ENCODE data around the gene C11orf21.
"Not testable (repeated sequence)": the region's sequence is repeated elsewhere in the genome, so short reads cannot be mapped to it uniquely, and the experiment has no call there.

The C11orf21 gene

DNA sequence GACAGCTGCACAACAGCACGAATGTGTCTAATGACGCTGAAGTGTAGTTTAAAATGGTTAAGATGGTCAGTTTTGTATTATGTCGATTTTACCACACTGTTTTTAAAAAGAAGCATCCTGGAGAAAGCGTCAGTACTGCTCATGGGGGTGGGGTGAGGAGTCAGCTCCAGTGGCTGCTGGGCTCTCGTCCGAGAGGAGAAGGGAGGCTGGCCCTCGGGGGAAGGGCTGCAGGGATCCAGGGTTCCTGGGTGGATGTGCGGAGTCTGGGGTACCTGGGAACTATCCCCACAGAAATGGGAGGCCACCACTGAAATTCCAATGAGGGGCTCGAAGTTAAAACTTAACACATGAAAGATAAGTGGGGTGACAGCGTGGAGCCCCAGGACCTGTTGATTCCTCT lies 11.9 kb downstream of the C11orf21 start:
- H3K4me1 ChIP-seq (ENCODE audit: control insufficient read depth in 1 of 2, insufficient read depth in 2 of 2, low read length in 2 of 2): no peaks in the 10 kb centered on the region

DNA sequence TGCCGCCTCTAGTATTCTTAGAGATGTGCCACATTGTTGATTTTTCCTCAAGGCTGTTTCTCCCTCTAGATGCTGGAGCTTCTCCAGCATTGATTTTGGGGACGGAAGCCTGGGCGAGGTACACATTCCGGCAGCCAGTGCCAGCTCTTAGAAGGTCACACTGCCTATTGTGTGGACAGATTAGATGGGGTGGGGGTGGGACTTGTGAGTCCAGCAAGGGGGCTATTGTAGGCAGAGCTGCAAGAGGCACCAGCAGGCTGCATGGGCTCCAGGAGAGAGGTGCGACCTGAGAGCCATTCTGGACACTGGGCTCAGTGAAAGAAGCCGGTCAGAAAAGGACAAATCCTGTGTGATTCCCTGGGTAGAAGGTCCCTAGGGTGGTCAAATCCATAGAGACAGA lies 12.4 kb downstream of the C11orf21 start:
- H3K4me3 ChIP-seq (ENCODE audit: low read depth in 1 of 2, low read length in 2 of 2): no peak overlapping the region
- no peaks in the 10 kb centered on the region for H3K4me1 ChIP-seq (ENCODE audit: control insufficient read depth in 1 of 2, insufficient read depth in 2 of 2, low read length in 2 of 2)
- H3K27ac ChIP-seq (ENCODE audit: low read length): no peak overlapping the region
- no peaks in the 10 kb centered on the region for H3K36me3 ChIP-seq (ENCODE audit: control insufficient read depth in 1 of 2, insufficient read depth in 2 of 2, low read length in 2 of 2)
- no peaks in the 10 kb centered on the region for H3K27me3 ChIP-seq (ENCODE audit: low read depth, low read length)
- H3K9me3 ChIP-seq (ENCODE audit: control insufficient read depth in 1 of 2, low read length in 2 of 2): no peaks in the 10 kb centered on the region

More for the DNA sequence above, 11.9 kb downstream of the C11orf21 start:
- Histone ChIP-seq H3K27me3 (ENCODE audit: low read depth, low read length) (no peaks in the 10 kb centered on the region), H3K9me3 (ENCODE audit: control insufficient read depth in 1 of 2, low read length in 2 of 2) (no peaks in the 10 kb centered on the region), H3K27ac (ENCODE audit: low read length) (no peak overlapping the region), H3K4me3 (ENCODE audit: low read depth in 1 of 2, low read length in 2 of 2) (no peak overlapping the region), H3K36me3 (ENCODE audit: control insufficient read depth in 1 of 2, insufficient read depth in 2 of 2, low read length in 2 of 2) (no peaks in the 10 kb centered on the region)

DNA sequence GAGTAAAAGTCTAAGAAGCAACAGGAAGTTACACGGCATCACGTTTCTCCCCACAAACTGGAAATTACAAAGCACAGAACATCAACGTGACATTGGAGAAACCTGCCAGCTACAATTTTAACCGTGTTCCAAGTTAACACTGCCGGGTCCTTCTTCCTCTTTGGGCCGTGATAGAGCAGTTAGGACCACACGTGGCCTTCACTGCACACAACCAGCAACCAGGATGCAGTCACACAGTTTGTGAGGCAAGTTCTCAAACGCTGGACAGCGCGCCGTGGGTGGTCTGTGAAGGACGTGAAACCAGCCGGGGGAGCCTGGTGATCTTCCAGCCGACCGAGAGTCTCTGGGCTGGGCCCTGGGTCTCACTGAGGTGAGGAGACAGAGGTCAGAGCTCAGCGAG lies 14.6 kb downstream of the C11orf21 start:
- H3K36me3 ChIP-seq (ENCODE audit: control insufficient read depth in 1 of 2, insufficient read depth in 2 of 2, low read length in 2 of 2): no peaks in the 10 kb centered on the region
- H3K27me3 ChIP-seq (ENCODE audit: low read depth, low read length): no peaks in the 10 kb centered on the region
- no peaks in the 10 kb centered on the region for H3K4me1 ChIP-seq (ENCODE audit: control insufficient read depth in 1 of 2, insufficient read depth in 2 of 2, low read length in 2 of 2)
- peaks cover 0 to 6% of the 10 kb centered on the region in 2 donors for H3K9me3 ChIP-seq (ENCODE audit: control insufficient read depth in 1 of 2, low read length in 2 of 2)
- H3K27ac ChIP-seq (ENCODE audit: low read length): no peak overlapping the region
- no peak overlapping the region for H3K4me3 ChIP-seq (ENCODE audit: low read depth in 1 of 2, low read length in 2 of 2)

DNA sequence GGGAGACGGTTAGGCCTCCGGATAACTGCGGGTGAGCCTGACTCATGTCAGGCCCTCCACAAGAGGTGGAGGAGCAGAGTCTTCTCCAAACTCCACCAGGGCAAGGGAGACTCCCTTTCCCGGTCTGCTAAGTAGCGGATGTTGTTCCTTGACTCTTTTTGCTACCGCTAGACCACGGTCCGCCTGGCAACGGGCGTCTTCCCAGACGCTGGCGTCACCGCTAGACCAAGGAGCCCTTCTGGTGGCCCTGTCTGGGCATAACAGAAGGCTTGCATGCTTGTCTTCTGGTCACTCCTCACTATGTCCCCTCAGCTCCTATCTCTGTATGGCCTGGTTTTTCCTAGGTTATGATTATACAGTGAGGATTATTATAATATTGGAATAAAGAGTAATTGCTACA lies 15.4 kb downstream of the C11orf21 start:
- not testable (repeated sequence) for H3K9me3 ChIP-seq (ENCODE audit: control insufficient read depth in 1 of 2, low read length in 2 of 2); H3K27ac ChIP-seq (ENCODE audit: low read length); H3K36me3 ChIP-seq (ENCODE audit: control insufficient read depth in 1 of 2, insufficient read depth in 2 of 2, low read length in 2 of 2); H3K4me3 ChIP-seq (ENCODE audit: low read depth in 1 of 2, low read length in 2 of 2); H3K27me3 ChIP-seq (ENCODE audit: low read depth, low read length); H3K4me1 ChIP-seq (ENCODE audit: control insufficient read depth in 1 of 2, insufficient read depth in 2 of 2, low read length in 2 of 2)

DNA sequence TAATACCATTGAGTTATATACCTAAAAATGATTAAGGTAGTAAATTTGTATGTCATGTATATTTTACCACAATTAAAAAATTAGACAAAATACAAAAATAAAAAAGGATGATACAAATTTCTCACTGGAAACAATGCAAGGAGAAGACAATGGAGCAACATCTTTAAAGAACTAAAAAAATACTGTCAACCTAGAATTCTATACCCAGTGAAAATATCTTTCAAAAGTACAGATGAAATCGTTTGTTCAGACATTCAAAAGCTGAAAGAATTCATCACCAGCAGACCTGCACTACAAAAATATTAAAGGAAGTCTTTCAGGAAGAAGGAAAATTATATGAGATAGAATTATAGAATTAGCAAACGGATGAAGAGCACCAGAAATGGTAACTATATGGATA lies 21.5 kb downstream of the C11orf21 start:
- no peaks in the 10 kb centered on the region for H3K4me1 ChIP-seq (ENCODE audit: control insufficient read depth in 1 of 2, insufficient read depth in 2 of 2, low read length in 2 of 2)
- no peak overlapping the region for H3K27ac ChIP-seq (ENCODE audit: low read length)
- H3K9me3 ChIP-seq (ENCODE audit: control insufficient read depth in 1 of 2, low read length in 2 of 2): peaks cover 6 to 12% of the 10 kb centered on the region in 2 donors
- H3K27me3 ChIP-seq (ENCODE audit: low read depth, low read length): no peaks in the 10 kb centered on the region
- no peaks in the 10 kb centered on the region for H3K36me3 ChIP-seq (ENCODE audit: control insufficient read depth in 1 of 2, insufficient read depth in 2 of 2, low read length in 2 of 2)
- no peak overlapping the region for H3K4me3 ChIP-seq (ENCODE audit: low read depth in 1 of 2, low read length in 2 of 2)

DNA sequence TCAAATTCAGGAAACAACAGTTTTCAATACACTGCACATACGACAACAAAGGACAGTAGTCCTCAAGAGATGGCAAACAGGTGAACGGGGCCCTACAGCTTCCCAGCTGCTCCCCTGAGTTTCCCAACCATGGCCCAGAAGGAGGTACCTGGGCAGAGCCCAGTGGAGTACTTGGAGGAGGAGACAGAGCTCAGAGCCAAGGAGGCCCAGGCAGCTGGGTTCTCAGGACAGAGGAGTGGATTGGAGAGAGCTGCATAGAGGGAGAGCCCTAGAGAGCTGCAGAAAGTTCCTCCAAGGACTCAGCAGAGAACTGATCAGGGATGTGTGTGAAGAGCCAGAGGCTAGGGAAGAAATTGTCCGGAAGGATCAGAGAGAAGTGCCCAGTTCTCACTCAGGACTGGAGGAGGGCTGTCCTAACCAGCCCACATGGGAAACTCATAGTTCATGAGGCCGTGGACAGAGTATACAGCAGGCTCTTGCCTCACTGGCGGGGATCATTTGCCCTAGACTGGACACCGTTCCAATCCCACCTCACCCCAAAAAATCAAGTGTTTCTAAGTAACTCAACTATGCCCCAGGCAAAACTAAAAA lies 23.7 kb downstream of the C11orf21 start:
- H3K4me3 ChIP-seq (ENCODE audit: low read depth in 1 of 2, low read length in 2 of 2): no peak overlapping the region
- no peaks in the 10 kb centered on the region for H3K36me3 ChIP-seq (ENCODE audit: control insufficient read depth in 1 of 2, insufficient read depth in 2 of 2, low read length in 2 of 2)
- H3K9me3 ChIP-seq (ENCODE audit: control insufficient read depth in 1 of 2, low read length in 2 of 2): peaks cover 5 to 12% of the 10 kb centered on the region in 2 donors
- H3K4me1 ChIP-seq (ENCODE audit: control insufficient read depth in 1 of 2, insufficient read depth in 2 of 2, low read length in 2 of 2): no peaks in the 10 kb centered on the region
- H3K27me3 ChIP-seq (ENCODE audit: low read depth, low read length): no peaks in the 10 kb centered on the region
- no peak overlapping the region for H3K27ac ChIP-seq (ENCODE audit: low read length)

DNA sequence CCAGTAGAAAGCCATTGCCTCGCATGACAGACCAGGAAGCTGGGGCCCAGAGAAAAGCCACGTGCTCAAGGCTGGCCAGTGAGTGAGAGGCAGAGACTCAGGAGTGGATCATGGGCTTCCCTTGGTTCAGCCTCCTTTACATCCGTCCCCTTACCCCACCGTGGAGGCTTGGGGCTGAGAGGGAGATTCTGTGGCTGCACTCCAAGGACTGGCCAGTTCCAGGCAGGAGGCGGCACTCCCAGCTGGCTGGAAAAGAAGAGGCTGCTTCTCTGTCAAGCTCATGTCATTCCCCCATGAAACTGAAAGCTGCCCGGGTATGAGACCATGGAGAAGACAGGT lies 24.7 kb downstream of the C11orf21 start:
- Histone ChIP-seq H3K4me3 (ENCODE audit: low read depth in 1 of 2, low read length in 2 of 2) (no peak overlapping the region), H3K36me3 (ENCODE audit: control insufficient read depth in 1 of 2, insufficient read depth in 2 of 2, low read length in 2 of 2) (no peaks in the 10 kb centered on the region), H3K27me3 (ENCODE audit: low read depth, low read length) (no peaks in the 10 kb centered on the region), H3K4me1 (ENCODE audit: control insufficient read depth in 1 of 2, insufficient read depth in 2 of 2, low read length in 2 of 2) (no peaks in the 10 kb centered on the region), H3K27ac (ENCODE audit: low read length) (no peak overlapping the region), H3K9me3 (ENCODE audit: control insufficient read depth in 1 of 2, low read length in 2 of 2) (peaks cover 0 to 12% of the 10 kb centered on the region in 2 donors)

DNA sequence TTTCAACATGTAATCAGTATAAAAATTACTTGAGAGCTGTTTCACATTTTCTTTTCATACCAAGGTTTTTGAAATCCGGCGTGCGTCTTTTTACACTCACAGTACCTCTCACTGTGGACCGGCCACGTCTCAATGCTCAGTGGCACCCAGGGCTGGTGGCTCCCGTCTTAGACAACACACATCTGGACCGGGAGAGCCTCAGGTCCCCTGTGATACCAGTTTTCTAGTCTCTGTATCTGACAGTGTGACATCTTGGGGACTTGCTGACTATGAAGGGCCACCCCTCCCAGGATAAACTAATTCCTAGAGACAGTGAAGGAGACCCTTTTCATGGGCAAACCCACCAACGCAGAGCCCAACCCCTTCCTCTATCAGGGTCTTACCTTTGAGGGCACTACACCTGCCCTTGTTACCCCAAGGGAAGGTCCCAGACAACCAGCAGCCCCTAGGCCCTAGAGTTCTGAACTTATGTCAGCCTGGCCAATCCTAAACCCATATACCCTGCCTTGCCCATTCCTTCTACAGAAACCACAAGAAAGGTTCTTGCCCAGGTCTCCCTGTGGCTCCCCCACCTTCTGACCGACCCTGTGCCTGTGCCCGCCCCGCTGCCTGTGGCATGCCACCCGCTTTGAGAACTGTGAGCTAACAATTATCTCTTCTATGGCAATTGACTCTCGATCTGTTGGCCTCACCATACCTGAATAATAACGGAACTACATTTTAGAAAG lies 25.3 kb downstream of the C11orf21 start:
- H3K9me3 ChIP-seq (ENCODE audit: control insufficient read depth in 1 of 2, low read length in 2 of 2): peaks cover 0 to 9% of the 10 kb centered on the region in 2 donors
- no peak overlapping the region for H3K27ac ChIP-seq (ENCODE audit: low read length)
- no peaks in the 10 kb centered on the region for H3K27me3 ChIP-seq (ENCODE audit: low read depth, low read length)
- no peaks in the 10 kb centered on the region for H3K36me3 ChIP-seq (ENCODE audit: control insufficient read depth in 1 of 2, insufficient read depth in 2 of 2, low read length in 2 of 2)
- H3K4me3 ChIP-seq (ENCODE audit: low read depth in 1 of 2, low read length in 2 of 2): no peak overlapping the region
- H3K4me1 ChIP-seq (ENCODE audit: control insufficient read depth in 1 of 2, insufficient read depth in 2 of 2, low read length in 2 of 2): no peaks in the 10 kb centered on the region

DNA sequence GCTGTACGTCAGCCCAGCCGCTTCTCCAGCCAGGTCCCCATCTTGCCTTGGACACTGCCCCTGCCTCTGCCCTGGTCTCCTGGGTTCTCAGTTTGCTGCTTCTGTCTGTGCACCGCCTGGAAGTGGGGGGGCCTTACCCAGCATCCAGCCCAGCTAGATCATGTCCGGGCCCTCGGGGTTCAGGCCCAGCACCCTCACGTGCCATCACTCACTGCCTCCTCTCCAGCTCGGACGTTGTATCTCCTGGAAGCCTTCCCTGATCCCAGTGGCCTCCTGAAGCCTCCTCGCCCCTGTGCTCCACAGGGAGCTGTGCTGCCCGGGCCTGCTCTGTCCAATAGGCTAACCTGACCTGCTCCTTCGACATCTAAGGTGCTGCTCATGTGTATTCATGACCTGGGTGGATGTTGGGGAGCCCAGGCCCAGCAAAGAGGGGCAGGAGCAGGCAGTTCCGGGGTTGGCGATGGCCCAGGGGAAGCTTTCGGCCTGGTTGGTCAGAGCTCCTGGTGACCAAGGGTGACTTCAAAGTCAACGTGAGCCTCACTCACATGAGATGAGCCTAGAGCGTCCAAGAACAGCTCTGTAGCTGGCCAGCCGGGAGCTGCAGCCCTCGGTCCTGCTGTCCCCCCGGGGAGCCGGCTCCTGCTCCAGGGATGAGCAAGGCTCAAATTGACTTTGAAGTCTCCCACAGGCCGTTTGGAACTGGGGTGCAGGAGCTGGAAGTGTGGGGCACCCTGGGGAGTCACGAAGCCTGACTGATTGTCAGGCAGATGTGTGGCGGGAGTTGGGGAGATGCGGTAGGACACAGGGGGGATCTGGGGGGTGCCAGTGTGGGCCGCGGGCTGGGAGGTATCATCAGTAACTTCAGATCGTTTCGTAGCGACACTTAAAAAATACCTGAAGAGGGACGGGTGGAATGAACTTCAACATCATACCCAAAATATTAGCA lies 26.1 kb downstream of the C11orf21 start:
- H3K27ac ChIP-seq (ENCODE audit: low read length): no peak overlapping the region
- no peaks in the 10 kb centered on the region for H3K27me3 ChIP-seq (ENCODE audit: low read depth, low read length)
- H3K36me3 ChIP-seq (ENCODE audit: control insufficient read depth in 1 of 2, insufficient read depth in 2 of 2, low read length in 2 of 2): no peaks in the 10 kb centered on the region

DNA sequence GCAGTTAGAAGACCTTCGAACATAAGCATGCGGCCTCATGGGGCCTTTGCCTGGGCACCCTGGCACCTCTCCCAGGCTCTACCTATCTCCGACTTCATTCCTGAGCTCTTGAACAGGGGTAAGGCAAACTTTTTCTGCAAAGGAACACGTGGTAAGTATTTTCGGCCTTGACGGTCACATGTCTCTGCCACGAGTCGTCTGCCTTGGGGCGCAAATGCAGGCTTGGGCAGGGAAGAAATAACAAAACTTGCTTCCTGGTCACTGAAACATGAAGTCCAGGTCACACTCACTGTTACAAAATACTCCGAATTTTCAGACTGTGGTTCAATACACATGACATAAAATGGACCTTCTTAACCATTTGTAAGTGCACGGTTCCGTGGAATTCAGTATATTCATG lies 27.9 kb downstream of the C11orf21 start:
- Histone ChIP-seq H3K9me3 (ENCODE audit: control insufficient read depth in 1 of 2, low read length in 2 of 2) (no peaks in the 10 kb centered on the region), H3K4me1 (ENCODE audit: control insufficient read depth in 1 of 2, insufficient read depth in 2 of 2, low read length in 2 of 2) (peaks cover 0 to 21% of the 10 kb centered on the region in 2 donors), H3K36me3 (ENCODE audit: control insufficient read depth in 1 of 2, insufficient read depth in 2 of 2, low read length in 2 of 2) (no peaks in the 10 kb centered on the region), H3K4me3 (ENCODE audit: low read depth in 1 of 2, low read length in 2 of 2) (no peak overlapping the region), H3K27me3 (ENCODE audit: low read depth, low read length) (no peaks in the 10 kb centered on the region), H3K27ac (ENCODE audit: low read length) (no peak overlapping the region)

More for the DNA sequence above, 26.1 kb downstream of the C11orf21 start:
- peaks cover 0 to 7% of the 10 kb centered on the region in 2 donors for H3K4me1 ChIP-seq (ENCODE audit: control insufficient read depth in 1 of 2, insufficient read depth in 2 of 2, low read length in 2 of 2)
- H3K4me3 ChIP-seq (ENCODE audit: low read depth in 1 of 2, low read length in 2 of 2): no peak overlapping the region
- peaks cover 0 to 8% of the 10 kb centered on the region in 2 donors for H3K9me3 ChIP-seq (ENCODE audit: control insufficient read depth in 1 of 2, low read length in 2 of 2)

DNA sequence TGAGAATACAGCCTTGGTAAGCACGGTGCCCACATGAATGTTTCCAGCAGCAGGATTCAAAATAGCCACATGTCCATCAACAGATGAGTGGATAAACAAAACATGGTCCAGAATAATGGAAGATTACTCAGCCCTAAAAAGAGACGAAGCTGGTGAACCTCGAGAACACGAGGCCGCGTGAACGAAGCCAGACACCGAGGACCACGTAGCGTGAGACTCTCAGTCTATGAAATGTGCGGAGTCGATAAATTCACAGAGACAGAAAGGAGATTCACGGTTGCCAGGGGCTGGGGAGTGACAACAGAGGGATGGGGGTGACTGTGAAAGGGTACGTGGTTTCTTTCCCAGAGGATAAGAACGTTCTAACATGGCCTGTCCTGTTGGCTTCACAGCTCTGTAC lies 28.4 kb downstream of the C11orf21 start:
- Histone ChIP-seq H3K27ac (ENCODE audit: low read length) (no peak overlapping the region), H3K4me1 (ENCODE audit: control insufficient read depth in 1 of 2, insufficient read depth in 2 of 2, low read length in 2 of 2) (peaks cover 0 to 26% of the 10 kb centered on the region in 2 donors), H3K4me3 (ENCODE audit: low read depth in 1 of 2, low read length in 2 of 2) (no peak overlapping the region), H3K36me3 (ENCODE audit: control insufficient read depth in 1 of 2, insufficient read depth in 2 of 2, low read length in 2 of 2) (no peaks in the 10 kb centered on the region), H3K27me3 (ENCODE audit: low read depth, low read length) (no peaks in the 10 kb centered on the region), H3K9me3 (ENCODE audit: control insufficient read depth in 1 of 2, low read length in 2 of 2) (no peaks in the 10 kb centered on the region)

All from muscle layer of duodenum (tissue), 2 donors.